SKM-1 (cell line): Measurements from ENCODE around the gene MILR1.
A peak's percentile ranks its signal among the peaks of the same experiment; 100 is the strongest.
"Not testable (repeated sequence)": the region's sequence is repeated elsewhere in the genome, so short reads cannot be mapped to it uniquely, and the experiment has no call there.

ENCODE experiments used
- DNase-seq: peaks from one replicate; lab custom pipeline; 2025; ENCODE audit not compliant: unreplicated experiment; lab: John Stamatoyannopoulos, UW

The MILR1 gene

GRCh38 chr17:64466834-64467233 is 17.9 kb downstream of the MILR1 start:
- not testable (repeated sequence) for DNase-seq

GRCh38 chr17:64470625-64471024 is 21.7 kb downstream of the MILR1 start:
- DNase-seq, result no peak

- DNase-seq, result no peak
Observed at GRCh38 chr17:64471440-64471839, 22.5 kb downstream of the MILR1 start.

GRCh38 chr17:64472564-64472963 is 23.6 kb downstream of the MILR1 start:
- no peak for DNase-seq

- no peak for DNase-seq
Observed at GRCh38 chr17:64477849-64478248, 28.9 kb downstream of the MILR1 start.

GRCh38 chr17:64480951-64481350 is 32.0 kb downstream of the MILR1 start:
- no peak for DNase-seq

GRCh38 chr17:64484380-64484779 is 35.5 kb downstream of the MILR1 start:
- DNase-seq, result no peak

- no peak for DNase-seq
Observed at GRCh38 chr17:64488301-64488700, 39.4 kb downstream of the MILR1 start.

GRCh38 chr17:64491034-64491860 is 42.3 kb downstream of the MILR1 start:
- DNase-seq, result peak; percentile 54

GRCh38 chr17:64491994-64492393 is 43.1 kb downstream of the MILR1 start:
- DNase-seq, result no peak

GRCh38 chr17:64492481-64493109 is 43.7 kb downstream of the MILR1 start:
- no peak for DNase-seq

GRCh38 chr17:64494121-64494520 is 45.2 kb downstream of the MILR1 start:
- no peak for DNase-seq

GRCh38 chr17:64495300-64495699 is 46.4 kb downstream of the MILR1 start:
- DNase-seq, result not testable (repeated sequence)

- DNase-seq, result no peak
Observed at GRCh38 chr17:64496348-64496785, 47.5 kb downstream of the MILR1 start.

- DNase-seq, result peak; percentile 89
Observed at GRCh38 chr17:64496786-64497564, 48.1 kb downstream of the MILR1 start, which contains the start of gene POLG2. POLG2 (minus strand) TSS chr17:64497054; CDS start chr17:64496968, 86 bp downstream.

- DNase-seq, result no peak
Observed at GRCh38 chr17:64497565-64498035, 48.7 kb downstream of the MILR1 start.

- no peak for DNase-seq
Observed at GRCh38 chr17:64498308-64499203, 49.6 kb downstream of the MILR1 start.

GRCh38 chr17:64499805-64500486 is 51.0 kb downstream of the MILR1 start:
- no peak for DNase-seq

- no peak for DNase-seq
Observed at GRCh38 chr17:64500487-64500859, 51.6 kb downstream of the MILR1 start.
